H1 (cell line): Measurements from ENCODE around the gene SNX30.

Source experiments
- CREB1 ChIP-seq: IDR thresholded peaks from 2 replicates; pipeline ENCODE4 v1.6.1; 2012; ENCODE audit warnings: inconsistent platforms
- EP300 ChIP-seq, 2 experiments: IDR thresholded peaks; 1 replicate in 1 of 2; 2 replicates in 1 of 2; pipeline ENCODE4 v1.6.1; 2011 to 2012; ENCODE audit warnings: low read depth in 2 of 2, low read length in 2 of 2, mild to moderate bottlenecking in 2 of 2, borderline replicate concordance in 1 of 2, inconsistent platforms in 1 of 2, moderate library complexity in 1 of 2
- FOSL1 ChIP-seq: IDR thresholded peaks from 2 replicates; pipeline ENCODE4 v1.6.1; 2011; ENCODE audit warnings: mild to moderate bottlenecking, low read depth, low read length, moderate library complexity; ENCODE audit not compliant: insufficient read depth
- NRF1 ChIP-seq: IDR thresholded peaks from 2 replicates; pipeline ENCODE4 v1.6.1; 2011; ENCODE audit warnings: mild to moderate bottlenecking, low read depth, low read length, improper control_type of control experiment
- POLR2AphosphoS5 ChIP-seq: IDR thresholded peaks from 2 replicates; pipeline ENCODE4 v1.6.1; 2011; ENCODE audit warnings: low read depth, low read length
- RAD21 ChIP-seq, 2 experiments: IDR thresholded peaks in 1 of 2; conservative IDR thresholded peaks in 1 of 2; 2 replicates each; pipeline ENCODE4 v1.6.1; 2011; ENCODE audit warnings: low read depth in 2 of 2, low read length in 2 of 2, improper control_type of control experiment in 1 of 2, inconsistent platforms in 1 of 2, mild to moderate bottlenecking in 1 of 2, moderate library complexity in 1 of 2
- SP4 ChIP-seq: IDR thresholded peaks from 2 replicates; pipeline ENCODE4 v1.6.1; 2012; ENCODE audit warnings: low read length, inconsistent platforms
- TF ChIP-seq, protein P1 (sequence below): IDR thresholded peaks from 2 replicates; pipeline ENCODE4 v1.6.1; 2011; ENCODE audit warnings: low read length, improper control_type of control experiment
- TF ChIP-seq, protein P2 (sequence below), 3 experiments: IDR thresholded peaks; 1 replicate in 2 of 3; 2 replicates in 1 of 3; pipeline versions ENCODE4 v1.5.1 to v1.6.1; 2011; ENCODE audit warnings: low read length in 3 of 3, mild to moderate bottlenecking in 3 of 3, inconsistent platforms in 2 of 3, low read depth in 1 of 3, moderate library complexity in 1 of 3; ENCODE audit not compliant: insufficient read depth in 1 of 3; ENCODE audit errors: control extremely low read depth in 1 of 3

DNA sequence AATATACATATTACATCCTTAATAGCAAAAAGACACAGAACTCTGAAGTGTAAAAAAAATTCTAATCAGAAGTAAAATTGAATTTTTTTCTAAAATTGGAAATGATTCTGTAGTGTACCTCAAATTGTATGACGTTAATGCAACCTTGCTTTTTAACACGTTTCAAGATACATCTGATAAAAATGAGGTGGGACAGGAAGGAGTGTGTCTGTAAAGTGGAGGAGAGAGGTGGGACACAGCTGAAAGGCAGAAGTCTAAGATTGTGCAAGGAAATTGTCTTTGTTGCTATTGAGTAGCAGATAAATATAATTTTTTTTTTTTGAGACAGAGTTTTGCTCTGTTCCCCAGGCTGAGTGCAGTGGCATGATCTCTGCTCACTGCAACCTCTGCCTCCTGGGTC lies 15.7 kb upstream of the SNX30 start:
- TF ChIP-seq, protein P1, sequence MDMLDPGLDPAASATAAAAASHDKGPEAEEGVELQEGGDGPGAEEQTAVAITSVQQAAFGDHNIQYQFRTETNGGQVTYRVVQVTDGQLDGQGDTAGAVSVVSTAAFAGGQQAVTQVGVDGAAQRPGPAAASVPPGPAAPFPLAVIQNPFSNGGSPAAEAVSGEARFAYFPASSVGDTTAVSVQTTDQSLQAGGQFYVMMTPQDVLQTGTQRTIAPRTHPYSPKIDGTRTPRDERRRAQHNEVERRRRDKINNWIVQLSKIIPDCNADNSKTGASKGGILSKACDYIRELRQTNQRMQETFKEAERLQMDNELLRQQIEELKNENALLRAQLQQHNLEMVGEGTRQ = no peak
- TF ChIP-seq, protein P2, sequence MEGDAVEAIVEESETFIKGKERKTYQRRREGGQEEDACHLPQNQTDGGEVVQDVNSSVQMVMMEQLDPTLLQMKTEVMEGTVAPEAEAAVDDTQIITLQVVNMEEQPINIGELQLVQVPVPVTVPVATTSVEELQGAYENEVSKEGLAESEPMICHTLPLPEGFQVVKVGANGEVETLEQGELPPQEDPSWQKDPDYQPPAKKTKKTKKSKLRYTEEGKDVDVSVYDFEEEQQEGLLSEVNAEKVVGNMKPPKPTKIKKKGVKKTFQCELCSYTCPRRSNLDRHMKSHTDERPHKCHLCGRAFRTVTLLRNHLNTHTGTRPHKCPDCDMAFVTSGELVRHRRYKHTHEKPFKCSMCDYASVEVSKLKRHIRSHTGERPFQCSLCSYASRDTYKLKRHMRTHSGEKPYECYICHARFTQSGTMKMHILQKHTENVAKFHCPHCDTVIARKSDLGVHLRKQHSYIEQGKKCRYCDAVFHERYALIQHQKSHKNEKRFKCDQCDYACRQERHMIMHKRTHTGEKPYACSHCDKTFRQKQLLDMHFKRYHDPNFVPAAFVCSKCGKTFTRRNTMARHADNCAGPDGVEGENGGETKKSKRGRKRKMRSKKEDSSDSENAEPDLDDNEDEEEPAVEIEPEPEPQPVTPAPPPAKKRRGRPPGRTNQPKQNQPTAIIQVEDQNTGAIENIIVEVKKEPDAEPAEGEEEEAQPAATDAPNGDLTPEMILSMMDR (IDR thresholded peaks at IDR 0.05; ENCODE audit: control extremely low read depth in 1 of 3, insufficient read depth in 1 of 3, low read depth in 1 of 3, low read length in 3 of 3) = no peak
- no peak for TF ChIP-seq POLR2AphosphoS5
- no peak for TF ChIP-seq FOSL1
- TF ChIP-seq EP300 (IDR thresholded peaks at IDR 0.05; ENCODE audit: borderline replicate concordance in 1 of 2, low read depth in 2 of 2, low read length in 2 of 2) = no peak
- TF ChIP-seq NRF1 = no peak
- TF ChIP-seq RAD21 (IDR thresholded peaks at IDR 0.05 in 1 of 2, conservative IDR thresholded peaks at IDR 0.05 in 1 of 2; ENCODE audit: low read depth in 2 of 2, low read length in 2 of 2) = no peak
- TF ChIP-seq CREB1 = no peak
- TF ChIP-seq SP4 = no peak
